HEK293T (cell line): ENCODE data around the gene CALML3.

Experiments used
- CTCF ChIA-PET: fragments of 350-600 bp; formaldehyde crosslinking; extraction: SDS; loops from one replicate; lab custom pipeline; 2021; ENCODE audit warnings: antibody characterized with exemption, inconsistent platforms; lab: Yijun Ruan, JAX
- POLR2A ChIA-PET: fragments of 350-600 bp; formaldehyde crosslinking; extraction: SDS; loops from one replicate; lab custom pipeline; 2020; ENCODE audit warnings: antibody characterized with exemption, inconsistent platforms; lab: Yijun Ruan, JAX
- DNase-seq: peaks from one replicate; pipeline ENCODE4 v3.0.0; 2012; ENCODE audit warnings: mixed read lengths; ENCODE audit errors: extremely low spot score
- ARNT ChIP-seq: fragments of 450-650 bp; IDR thresholded peaks from 2 replicates; pipeline ENCODE4 v1.6.1; 2017; ENCODE audit warnings: mild to moderate bottlenecking
- BHLHE40 ChIP-seq: fragments of 450-650 bp; IDR thresholded peaks from 2 replicates; pipeline ENCODE4 v1.6.1; 2016; ENCODE audit warnings: mild to moderate bottlenecking, moderate library complexity, borderline replicate concordance
- CTBP1 ChIP-seq: fragments of 450-650 bp; IDR thresholded peaks from 2 replicates; pipeline ENCODE4 v1.6.1; 2016; ENCODE audit warnings: borderline replicate concordance
- ELF4 ChIP-seq: fragments of 450-650 bp; IDR thresholded peaks from 2 replicates; pipeline ENCODE4 v1.6.1; 2017; ENCODE audit warnings: antibody characterized with exemption
- FOXA1 ChIP-seq: fragments of 450-650 bp; IDR thresholded peaks from 2 replicates; pipeline ENCODE4 v1.6.1; 2016; ENCODE audit warnings: mild to moderate bottlenecking
- FOXK2 ChIP-seq: fragments of 450-650 bp; IDR thresholded peaks from 2 replicates; pipeline ENCODE4 v1.6.1; 2016; ENCODE audit warnings: mild to moderate bottlenecking
- FOXM1 ChIP-seq: fragments of 450-650 bp; IDR thresholded peaks from 2 replicates; pipeline ENCODE4 v1.6.1; 2017; ENCODE audit warnings: mild to moderate bottlenecking, borderline replicate concordance
- HDGF ChIP-seq: fragments of 450-650 bp; IDR thresholded peaks from 2 replicates; pipeline ENCODE4 v1.6.1; 2017; ENCODE audit warnings: antibody characterized with exemption, borderline replicate concordance
- L3MBTL2 ChIP-seq: fragments of 450-650 bp; conservative IDR thresholded peaks from 2 replicates; pipeline ENCODE4 v1.6.1; 2016; ENCODE audit warnings: mild to moderate bottlenecking
- LEF1 ChIP-seq: fragments of 450-650 bp; IDR thresholded peaks from 2 replicates; pipeline ENCODE4 v1.6.1; 2017; ENCODE audit warnings: mild to moderate bottlenecking, borderline replicate concordance
- NFRKB ChIP-seq: fragments of 450-650 bp; IDR thresholded peaks from 2 replicates; pipeline ENCODE4 v1.6.1; 2016; ENCODE audit warnings: mild to moderate bottlenecking, moderate library complexity
- PKNOX1 ChIP-seq: fragments of 450-650 bp; IDR thresholded peaks from 2 replicates; pipeline ENCODE4 v1.6.1; 2016
- SP1 ChIP-seq: fragments of 450-650 bp; IDR thresholded peaks from 2 replicates; pipeline ENCODE4 v1.6.1; 2017
- SUZ12 ChIP-seq: fragments of 450-650 bp; IDR thresholded peaks from 2 replicates; pipeline ENCODE4 v1.6.1; 2016; ENCODE audit warnings: mild to moderate bottlenecking
- TARDBP ChIP-seq: fragments of 450-650 bp; IDR thresholded peaks from 2 replicates; pipeline ENCODE4 v1.6.1; 2016
- ZNF384 ChIP-seq: fragments of 450-650 bp; IDR thresholded peaks from 2 replicates; pipeline ENCODE4 v1.6.1; 2016

The CALML3 gene

GRCh38 chr10:5532618-5533097 lies 7.9 kb downstream of the CALML3 start:
- ChIA-PET POLR2A (no interaction called here), CTCF (no interaction called here)
- DNase-seq, result no peak
- no peak for TF ChIP-seq LEF1
- TF ChIP-seq BHLHE40, result no peak
- no peak for TF ChIP-seq CTBP1
- no peak for TF ChIP-seq NFRKB
- TF ChIP-seq L3MBTL2, result no peak
- TF ChIP-seq FOXA1, result no peak
- TF ChIP-seq ZNF384, result no peak
- no peak for TF ChIP-seq ARNT
- TF ChIP-seq SUZ12, result no peak
- TF ChIP-seq SP1, result no peak
- TF ChIP-seq FOXK2, result no peak
- no peak for TF ChIP-seq FOXM1
- no peak for TF ChIP-seq PKNOX1
- no peak for TF ChIP-seq HDGF
- no peak for TF ChIP-seq TARDBP
- no peak for TF ChIP-seq ELF4

- TF ChIP-seq HDGF (no peak), L3MBTL2 (no peak), BHLHE40 (no peak)
- POLR2A ChIA-PET, result no interaction called here
- CTCF ChIA-PET, result no interaction called here
- DNase-seq, result no peak
These were observed 8.5 kb downstream of the CALML3 start for GRCh38 chr10:5533098-5533731.

- CTCF ChIA-PET, result no interaction called here
These were observed 9.5 kb downstream of the CALML3 start for GRCh38 chr10:5534051-5534821.

GRCh38 chr10:5534880-5535856 lies 10.4 kb downstream of the CALML3 start:
- ChIA-PET POLR2A (no interaction called here), CTCF (no interaction called here)
- peak; percentile 64; the same call in 1 of the 2 replicates for TF ChIP-seq ZNF384
- TF ChIP-seq PKNOX1, result no peak
- DNase-seq, result no peak

More at GRCh38 chr10:5534051-5534821, 9.5 kb downstream of the CALML3 start:
- DNase-seq, result no peak
- TF ChIP-seq PKNOX1 (no peak), L3MBTL2 (no peak), ELF4 (no peak), NFRKB (no peak), HDGF (no peak), FOXA1 (no peak), SP1 (no peak), TARDBP (no peak), ZNF384 (no peak), LEF1 (no peak), CTBP1 (no peak), SUZ12 (no peak), BHLHE40 (no peak), ARNT (no peak)
- POLR2A ChIA-PET, result no interaction called here

GRCh38 chr10:5536486-5537081 lies 11.8 kb downstream of the CALML3 start:
- no peak for DNase-seq
- TF ChIP-seq FOXA1, result no peak
- no peak for TF ChIP-seq BHLHE40
- no peak for TF ChIP-seq LEF1
- TF ChIP-seq ELF4, result no peak
- TF ChIP-seq FOXM1, result no peak
- TF ChIP-seq HDGF, result no peak
- TF ChIP-seq ZNF384, result no peak
- TF ChIP-seq SP1, result no peak
- CTCF ChIA-PET, result no interaction called here
- POLR2A ChIA-PET, result no interaction called here
